BE2C (cell line): Measurements from ENCODE around the gene RPTN.

Source experiments
- DNase-seq: peaks from one replicate; pipeline ENCODE4 v3.0.0-alpha.2; 2020
- H3K27me3 ChIP-seq: fragments of 250-450 bp; sonication (Bioruptor Pico); 2 replicates; pipeline ENCODE4 v1.5.1; 2020; ENCODE audit warnings: mild to moderate bottlenecking
- H3K36me3 ChIP-seq: fragments of 250-450 bp; sonication (Bioruptor Pico); 2 replicates; pipeline ENCODE4 v1.5.1; 2020; ENCODE audit warnings: mild to moderate bottlenecking
- H3K4me1 ChIP-seq: fragments of 250-450 bp; sonication (Bioruptor Pico); 2 replicates; pipeline ENCODE4 v1.5.1; 2020
- H3K4me3 ChIP-seq: 2 replicates; pipeline ENCODE4 v1.5.1; 2011; ENCODE audit warnings: low read depth, low read length
- H3K9me3 ChIP-seq: fragments of 250-450 bp; sonication (Bioruptor Pico); 2 replicates; pipeline ENCODE4 v1.5.1; 2020
- CTCF ChIP-seq: IDR thresholded peaks from 2 replicates; pipeline ENCODE4 v1.5.1; 2012; ENCODE audit warnings: mild to moderate bottlenecking, low read depth, low read length

Gene RPTN

GRCh38 chr1:152182944-152183361 lies 23.9 kb upstream of the RPTN start:
- no peak overlapping the region for H3K4me3 ChIP-seq
- DNase-seq: peak; percentile 10
- H3K36me3 ChIP-seq: no peaks in the 10 kb centered on the region
- TF ChIP-seq CTCF: no peak
- no peaks in the 10 kb centered on the region; the same call in 1 of the 2 replicates for H3K27me3 ChIP-seq
- H3K9me3 ChIP-seq: no peaks in the 10 kb centered on the region
- no peaks in the 10 kb centered on the region for H3K4me1 ChIP-seq

DNA sequence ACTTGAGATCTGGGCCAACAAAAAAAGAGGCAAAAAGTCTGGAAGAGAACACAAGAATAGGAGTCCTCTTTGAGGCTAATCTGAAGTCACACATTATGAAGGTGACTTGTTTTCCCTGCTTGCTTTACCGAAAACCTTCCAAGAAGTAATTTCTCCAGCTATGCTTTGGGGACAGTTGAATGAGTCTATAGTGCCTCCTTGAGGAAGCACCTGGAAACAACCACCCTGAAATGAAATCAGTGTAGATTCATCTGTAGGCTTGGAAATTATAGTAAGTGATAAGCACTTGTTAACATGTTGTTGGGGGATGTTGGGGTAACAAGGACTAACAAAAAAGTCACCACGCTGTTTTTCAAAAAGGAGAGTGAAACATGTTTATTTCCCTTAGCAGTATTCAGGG lies 23.4 kb upstream of the RPTN start:
- Histone ChIP-seq H3K9me3 (no peaks in the 10 kb centered on the region), H3K27me3 (no peaks in the 10 kb centered on the region; the same call in 1 of the 2 replicates), H3K4me1 (no peaks in the 10 kb centered on the region), H3K4me3 (no peak overlapping the region), H3K36me3 (no peaks in the 10 kb centered on the region)
- TF ChIP-seq CTCF: peak; percentile 47
- DNase-seq: no peak

GRCh38 chr1:152179566-152179965 lies 20.5 kb upstream of the RPTN start:
- TF ChIP-seq CTCF: no peak
- no peak for DNase-seq
- Histone ChIP-seq H3K36me3 (no peaks in the 10 kb centered on the region), H3K27me3 (no peaks in the 10 kb centered on the region), H3K4me3 (no peak overlapping the region), H3K9me3 (no peaks in the 10 kb centered on the region), H3K4me1 (no peaks in the 10 kb centered on the region)

GRCh38 chr1:152170287-152170905 lies 11.4 kb upstream of the RPTN start:
- Histone ChIP-seq H3K9me3 (no peaks in the 10 kb centered on the region), H3K27me3 (no peaks in the 10 kb centered on the region; the same call in 1 of the 2 replicates), H3K4me1 (no peaks in the 10 kb centered on the region), H3K36me3 (no peaks in the 10 kb centered on the region), H3K4me3 (no peak overlapping the region)
- no peak for DNase-seq
- no peak for TF ChIP-seq CTCF

DNA sequence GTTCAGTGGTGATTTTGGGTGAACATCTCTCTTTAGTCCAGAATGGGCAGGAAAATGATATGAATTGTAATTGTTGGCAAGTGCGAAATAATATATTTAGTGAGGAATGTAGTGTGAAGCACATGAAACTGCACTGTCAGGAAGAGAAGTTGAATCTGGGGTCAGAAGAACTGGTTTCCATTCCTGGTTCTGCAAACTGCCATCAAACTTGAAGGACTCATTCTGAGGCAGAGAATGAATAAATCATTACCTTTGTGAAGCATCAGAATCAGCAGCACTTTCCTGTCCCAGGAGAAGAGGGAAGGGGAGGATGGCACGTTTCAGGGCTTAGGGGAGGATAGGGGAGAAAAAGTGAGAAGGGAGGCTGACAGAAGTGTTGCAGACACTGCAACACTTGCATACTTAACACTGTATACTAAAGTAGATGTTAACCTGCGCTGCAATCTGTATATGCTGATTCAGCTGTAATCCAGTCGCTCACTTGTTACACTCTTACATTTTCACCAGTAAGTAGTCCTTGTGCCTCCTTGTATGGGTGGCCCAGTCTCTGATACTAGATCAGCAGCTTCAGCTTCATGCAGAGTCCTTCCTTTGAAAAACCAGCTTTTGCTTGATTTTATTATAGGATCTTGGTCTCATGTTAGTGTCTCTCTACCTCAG lies 10.5 kb upstream of the RPTN start:
- H3K4me3 ChIP-seq: no peak overlapping the region
- no peaks in the 10 kb centered on the region; the same call in 1 of the 2 replicates for H3K27me3 ChIP-seq
- DNase-seq: no peak
- H3K36me3 ChIP-seq: no peaks in the 10 kb centered on the region
- H3K9me3 ChIP-seq: no peaks in the 10 kb centered on the region
- no peaks in the 10 kb centered on the region for H3K4me1 ChIP-seq
- no peak for TF ChIP-seq CTCF

- Histone ChIP-seq H3K36me3 (no peaks in the 10 kb centered on the region), H3K9me3 (no peaks in the 10 kb centered on the region), H3K27me3 (no peaks in the 10 kb centered on the region; the same call in 1 of the 2 replicates), H3K4me3 (no peak overlapping the region), H3K4me1 (no peaks in the 10 kb centered on the region)
- TF ChIP-seq CTCF: no peak
- no peak for DNase-seq
Measured at GRCh38 chr1:152168535-152168868, 9.5 kb upstream of the RPTN start.
